Panc1 (cell line): ENCODE measurements around the gene TMEM178A. TPM values are rescaled to one million over a fixed set of nuclear protein-coding genes. Genes with fewer than 3 reads are reported as not detected.

Source experiments
- ATAC-seq: fragments of 200-7000 bp; cut with Tn5 transposase; 2 replicates; pipeline ENCODE4 v1.9.1; 2020; ENCODE audit warnings: mild to moderate bottlenecking, moderate library complexity
- BruUV-seq: library from RNA; stranded (reverse); fragments of 400-500 nt; replicated peaks from 2 replicates; lab custom pipeline; 2021; lab: Mats Ljungman, UMichigan
- CTCF ChIA-PET: fragments of 300-600 bp; sonication (Branson Sonifier 250); formaldehyde crosslinking; loops from one replicate; lab custom pipeline; 2022; ENCODE audit warnings: antibody characterized with exemption; lab: Charles Lee
- POLR2A ChIA-PET: fragments of 300-600 bp; sonication (Branson Sonifier 250); formaldehyde crosslinking; loops from one replicate; lab custom pipeline; 2022; ENCODE audit warnings: antibody characterized with exemption; lab: Charles Lee
- DNase-seq: peaks from one replicate; pipeline ENCODE4 v3.0.0-alpha.2; 2010; ENCODE audit warnings: low read depth, low spot score
- H3K27ac ChIP-seq: 2 replicates; pipeline ENCODE4 v1.5.1; 2011; ENCODE audit warnings: mild to moderate bottlenecking, low read length, inconsistent platforms
- H3K27me3 ChIP-seq: fragments of 200-500 bp; sonication (Bioruptor generic); 2 replicates; pipeline ENCODE4 v1.6.0; 2014; ENCODE audit warnings: low read length, inconsistent platforms; ENCODE audit not compliant: control insufficient read depth, insufficient read depth
- H3K36me3 ChIP-seq: fragments of 200-500 bp; sonication (Bioruptor generic); 2 replicates; pipeline ENCODE4 v1.5.1; 2014; ENCODE audit warnings: inconsistent platforms, mild to moderate bottlenecking, low read length, moderate library complexity; ENCODE audit not compliant: control insufficient read depth, insufficient read depth
- H3K4me1 ChIP-seq: 2 replicates; pipeline ENCODE4 v1.5.1; 2011; ENCODE audit warnings: inconsistent platforms, mild to moderate bottlenecking, low read length, moderate library complexity; ENCODE audit not compliant: control insufficient read depth, insufficient read depth
- H3K4me3 ChIP-seq, 2 experiments: 2 replicates each; pipeline ENCODE4 v1.5.1; 2011 to 2012; ENCODE audit warnings: low read depth in 2 of 2, low read length in 2 of 2, mild to moderate bottlenecking in 2 of 2, inconsistent platforms in 1 of 2, moderate library complexity in 1 of 2
- H3K9me3 ChIP-seq: fragments of 200-500 bp; sonication (Bioruptor generic); 2 replicates; pipeline ENCODE4 v1.5.1; 2014; ENCODE audit warnings: low read depth, mild to moderate bottlenecking, inconsistent platforms, low read length, moderate library complexity; ENCODE audit not compliant: control insufficient read depth, insufficient read depth
- POLR2AphosphoS5 ChIP-seq: IDR thresholded peaks from 2 replicates; pipeline ENCODE4 v1.6.1; 2012; ENCODE audit warnings: mild to moderate bottlenecking, low read depth, low read length, moderate library complexity
- SIN3A ChIP-seq: IDR thresholded peaks from 2 replicates; pipeline ENCODE4 v1.6.1; 2012; ENCODE audit warnings: low read depth, mild to moderate bottlenecking, low read length, moderate library complexity, borderline replicate concordance; ENCODE audit not compliant: insufficient read depth
- TCF7L2 ChIP-seq: IDR thresholded peaks from 2 replicates; pipeline ENCODE4 v1.6.1; 2011; ENCODE audit warnings: mild to moderate bottlenecking, low read depth, low read length, inconsistent platforms
- in situ Hi-C: cut with HindIII; loops from 2 replicates; pipeline ENCODE4 v1.10.0; 2016; ENCODE audit warnings: low sequenced_read_pairs, low pct_unique_long_range_greater_than_20kb
- intact Hi-C: fragments of 100-400 bp; cut with micrococcal nuclease; formaldehyde crosslinking; loops from one replicate; pipeline ENCODE4 v1.10.0; 2022; ENCODE audit not compliant: unreplicated experiment
- total RNA-seq: library from RNA; stranded (reverse); gene quantifications from one replicate; pipeline ENCODE4 v1.2.1, GENCODE V29; 2021; ENCODE audit not compliant: unreplicated experiment
- TF ChIP-seq, protein P1 (sequence below): fragments of 450-650 bp; IDR thresholded peaks from 2 replicates; pipeline ENCODE4 v1.5.1; 2017; ENCODE audit warnings: mild to moderate bottlenecking
- TF ChIP-seq, protein P2 (sequence below), 2 experiments: IDR thresholded peaks; 2 replicates each; pipeline ENCODE4 v1.6.1; 2011 to 2012; ENCODE audit warnings: low read depth in 2 of 2, control low read depth in 1 of 2, low read length in 1 of 2, mild to moderate bottlenecking in 1 of 2, moderate library complexity in 1 of 2; ENCODE audit not compliant: insufficient read depth in 1 of 2

TMEM178A gene
- total RNA-seq, 1 experiment from 2014 or later = not detected

DNA sequence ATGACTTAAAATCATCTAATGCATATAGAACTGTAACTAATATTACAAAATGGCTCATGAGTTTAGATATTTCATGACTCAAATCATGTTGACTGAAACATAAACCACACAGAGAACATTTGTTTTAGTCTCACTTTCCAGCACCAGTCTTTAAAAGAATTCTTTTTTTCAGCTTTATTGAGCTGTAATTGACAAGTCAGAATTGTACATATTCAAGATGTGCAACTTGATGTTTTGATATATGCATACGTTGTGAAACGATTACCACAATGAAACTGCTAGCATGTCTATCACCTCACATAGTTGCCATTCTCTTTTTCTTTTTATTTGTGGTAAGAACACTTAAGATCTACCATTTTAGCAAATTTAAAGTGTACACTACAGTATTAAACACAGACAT is 25.0 kb upstream of the TMEM178A start:
- no peaks in the 10 kb centered on the region for H3K36me3 ChIP-seq
- H3K9me3 ChIP-seq = no peaks in the 10 kb centered on the region
- BruUV-seq = no TSS peak
- in situ Hi-C loops (no loop called here), intact Hi-C loops (no loop called here)
- no peaks in the 10 kb centered on the region; the same call in 1 of the 2 replicates for H3K27me3 ChIP-seq
- no peak for TF ChIP-seq TCF7L2
- TF ChIP-seq, protein P1, sequence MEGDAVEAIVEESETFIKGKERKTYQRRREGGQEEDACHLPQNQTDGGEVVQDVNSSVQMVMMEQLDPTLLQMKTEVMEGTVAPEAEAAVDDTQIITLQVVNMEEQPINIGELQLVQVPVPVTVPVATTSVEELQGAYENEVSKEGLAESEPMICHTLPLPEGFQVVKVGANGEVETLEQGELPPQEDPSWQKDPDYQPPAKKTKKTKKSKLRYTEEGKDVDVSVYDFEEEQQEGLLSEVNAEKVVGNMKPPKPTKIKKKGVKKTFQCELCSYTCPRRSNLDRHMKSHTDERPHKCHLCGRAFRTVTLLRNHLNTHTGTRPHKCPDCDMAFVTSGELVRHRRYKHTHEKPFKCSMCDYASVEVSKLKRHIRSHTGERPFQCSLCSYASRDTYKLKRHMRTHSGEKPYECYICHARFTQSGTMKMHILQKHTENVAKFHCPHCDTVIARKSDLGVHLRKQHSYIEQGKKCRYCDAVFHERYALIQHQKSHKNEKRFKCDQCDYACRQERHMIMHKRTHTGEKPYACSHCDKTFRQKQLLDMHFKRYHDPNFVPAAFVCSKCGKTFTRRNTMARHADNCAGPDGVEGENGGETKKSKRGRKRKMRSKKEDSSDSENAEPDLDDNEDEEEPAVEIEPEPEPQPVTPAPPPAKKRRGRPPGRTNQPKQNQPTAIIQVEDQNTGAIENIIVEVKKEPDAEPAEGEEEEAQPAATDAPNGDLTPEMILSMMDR = no peak
- TF ChIP-seq, protein P2, sequence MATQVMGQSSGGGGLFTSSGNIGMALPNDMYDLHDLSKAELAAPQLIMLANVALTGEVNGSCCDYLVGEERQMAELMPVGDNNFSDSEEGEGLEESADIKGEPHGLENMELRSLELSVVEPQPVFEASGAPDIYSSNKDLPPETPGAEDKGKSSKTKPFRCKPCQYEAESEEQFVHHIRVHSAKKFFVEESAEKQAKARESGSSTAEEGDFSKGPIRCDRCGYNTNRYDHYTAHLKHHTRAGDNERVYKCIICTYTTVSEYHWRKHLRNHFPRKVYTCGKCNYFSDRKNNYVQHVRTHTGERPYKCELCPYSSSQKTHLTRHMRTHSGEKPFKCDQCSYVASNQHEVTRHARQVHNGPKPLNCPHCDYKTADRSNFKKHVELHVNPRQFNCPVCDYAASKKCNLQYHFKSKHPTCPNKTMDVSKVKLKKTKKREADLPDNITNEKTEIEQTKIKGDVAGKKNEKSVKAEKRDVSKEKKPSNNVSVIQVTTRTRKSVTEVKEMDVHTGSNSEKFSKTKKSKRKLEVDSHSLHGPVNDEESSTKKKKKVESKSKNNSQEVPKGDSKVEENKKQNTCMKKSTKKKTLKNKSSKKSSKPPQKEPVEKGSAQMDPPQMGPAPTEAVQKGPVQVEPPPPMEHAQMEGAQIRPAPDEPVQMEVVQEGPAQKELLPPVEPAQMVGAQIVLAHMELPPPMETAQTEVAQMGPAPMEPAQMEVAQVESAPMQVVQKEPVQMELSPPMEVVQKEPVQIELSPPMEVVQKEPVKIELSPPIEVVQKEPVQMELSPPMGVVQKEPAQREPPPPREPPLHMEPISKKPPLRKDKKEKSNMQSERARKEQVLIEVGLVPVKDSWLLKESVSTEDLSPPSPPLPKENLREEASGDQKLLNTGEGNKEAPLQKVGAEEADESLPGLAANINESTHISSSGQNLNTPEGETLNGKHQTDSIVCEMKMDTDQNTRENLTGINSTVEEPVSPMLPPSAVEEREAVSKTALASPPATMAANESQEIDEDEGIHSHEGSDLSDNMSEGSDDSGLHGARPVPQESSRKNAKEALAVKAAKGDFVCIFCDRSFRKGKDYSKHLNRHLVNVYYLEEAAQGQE (IDR thresholded peaks at IDR 0.05; ENCODE audit: insufficient read depth in 1 of 2, low read depth in 2 of 2, low read length in 1 of 2) = no peak
- TF ChIP-seq POLR2AphosphoS5 = no peak
- no peak for TF ChIP-seq SIN3A
- H3K4me1 ChIP-seq = no peaks in the 10 kb centered on the region
- ATAC-seq = no peak
- ChIA-PET POLR2A (no interaction called here), CTCF (no interaction called here)
- DNase-seq = no peak
- H3K4me3 ChIP-seq = no peak overlapping the region
- H3K27ac ChIP-seq = no peak overlapping the region

DNA sequence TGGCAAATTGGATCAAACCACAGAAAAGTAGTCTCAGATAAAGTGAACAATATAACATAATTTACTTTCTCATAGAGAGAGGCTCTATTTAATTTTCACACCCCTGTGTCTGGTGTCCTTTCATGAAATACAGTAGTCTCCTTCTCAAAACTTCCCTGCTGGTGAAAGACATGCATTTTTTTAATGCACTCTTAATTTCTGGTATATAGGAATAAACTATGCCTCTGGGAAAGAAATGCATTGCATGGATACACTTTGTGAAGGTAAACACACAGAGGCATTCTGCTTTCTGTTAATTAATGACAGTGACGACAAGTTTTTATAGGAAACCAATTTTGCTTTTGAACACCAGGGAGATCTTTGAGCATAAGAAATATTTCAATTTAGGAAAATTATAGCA is 24.1 kb upstream of the TMEM178A start:
- Histone ChIP-seq H3K27me3 (no peaks in the 10 kb centered on the region; the same call in 1 of the 2 replicates), H3K4me1 (no peaks in the 10 kb centered on the region), H3K36me3 (no peaks in the 10 kb centered on the region), H3K9me3 (no peaks in the 10 kb centered on the region), H3K4me3 (no peak overlapping the region), H3K27ac (no peak overlapping the region)
- no TSS peak for BruUV-seq
- CTCF ChIA-PET = no interaction called here
- POLR2A ChIA-PET = no interaction called here
- ATAC-seq = no peak
- in situ Hi-C loops (no loop called here), intact Hi-C loops (no loop called here)
- no peak for TF ChIP-seq SIN3A
- TF ChIP-seq, protein P2 (IDR thresholded peaks at IDR 0.05; ENCODE audit: insufficient read depth in 1 of 2, low read depth in 2 of 2, low read length in 1 of 2) = no peak
- TF ChIP-seq TCF7L2 = no peak
- TF ChIP-seq, protein P1 = no peak
- no peak for TF ChIP-seq POLR2AphosphoS5
- no peak for DNase-seq
